Tibial artery (tissue), 4 donors: ENCODE data around the gene DPP7.

Experiments used
- DNase-seq, 2 donors: peaks; one replicate each; pipeline ENCODE4 v3.0.0-alpha.2; 2019
- H3K27ac ChIP-seq, 2 donors: fragments of 200-600 bp; sonication (generic) in 1 of 2; 1 replicate in 1 of 2; 2 replicates in 1 of 2; pipeline ENCODE4 v1.5.1; 2018 to 2019; ENCODE audit warnings: mild to moderate bottlenecking in 1 of 2
- H3K27me3 ChIP-seq, 2 donors: fragments of 200-600 bp; sonication (generic) in 1 of 2; one replicate each; pipeline versions ENCODE4 v1.5.1 to v1.6.0; 2016 to 2019
- H3K36me3 ChIP-seq, 3 donors: fragments of 200-600 bp; sonication (generic) in 2 of 3; one replicate each; pipeline ENCODE4 v1.5.1; 2016 to 2019; ENCODE audit warnings: mild to moderate bottlenecking in 2 of 3
- H3K4me1 ChIP-seq, 4 donors: fragments of 200-600 bp; sonication (generic) in 2 of 4; 1 replicate in 3 of 4; 2 replicates in 1 of 4; pipeline ENCODE4 v1.5.1; 2016 to 2019
- H3K4me3 ChIP-seq, 2 donors: fragments of 200-600 bp; sonication (generic) in 1 of 2; 1 replicate in 1 of 2; 2 replicates in 1 of 2; pipeline ENCODE4 v1.5.1; 2018 to 2019; ENCODE audit warnings: mild to moderate bottlenecking in 2 of 2
- H3K9me3 ChIP-seq, 3 donors: fragments of 200-600 bp; sonication (generic) in 1 of 3; one replicate each; pipeline ENCODE4 v1.5.1; 2016 to 2019
- intact Hi-C: fragments of 100-400 bp; cut with DNase I; formaldehyde crosslinking; loops from one replicate; pipeline ENCODE4 v1.15.0; 2023; ENCODE audit warnings: low total_unique reads
- TF ChIP-seq, protein P1 (sequence below), 2 experiments: fragments of 200-600 bp in 1 of 2; fragments of 450-650 bp in 1 of 2; IDR thresholded peaks; one replicate each; pipeline ENCODE4 v1.5.1; 2017 to 2019; ENCODE audit warnings: antibody characterized with exemption in 2 of 2, mild to moderate bottlenecking in 1 of 2, moderate library complexity in 1 of 2

The DPP7 gene

DNA sequence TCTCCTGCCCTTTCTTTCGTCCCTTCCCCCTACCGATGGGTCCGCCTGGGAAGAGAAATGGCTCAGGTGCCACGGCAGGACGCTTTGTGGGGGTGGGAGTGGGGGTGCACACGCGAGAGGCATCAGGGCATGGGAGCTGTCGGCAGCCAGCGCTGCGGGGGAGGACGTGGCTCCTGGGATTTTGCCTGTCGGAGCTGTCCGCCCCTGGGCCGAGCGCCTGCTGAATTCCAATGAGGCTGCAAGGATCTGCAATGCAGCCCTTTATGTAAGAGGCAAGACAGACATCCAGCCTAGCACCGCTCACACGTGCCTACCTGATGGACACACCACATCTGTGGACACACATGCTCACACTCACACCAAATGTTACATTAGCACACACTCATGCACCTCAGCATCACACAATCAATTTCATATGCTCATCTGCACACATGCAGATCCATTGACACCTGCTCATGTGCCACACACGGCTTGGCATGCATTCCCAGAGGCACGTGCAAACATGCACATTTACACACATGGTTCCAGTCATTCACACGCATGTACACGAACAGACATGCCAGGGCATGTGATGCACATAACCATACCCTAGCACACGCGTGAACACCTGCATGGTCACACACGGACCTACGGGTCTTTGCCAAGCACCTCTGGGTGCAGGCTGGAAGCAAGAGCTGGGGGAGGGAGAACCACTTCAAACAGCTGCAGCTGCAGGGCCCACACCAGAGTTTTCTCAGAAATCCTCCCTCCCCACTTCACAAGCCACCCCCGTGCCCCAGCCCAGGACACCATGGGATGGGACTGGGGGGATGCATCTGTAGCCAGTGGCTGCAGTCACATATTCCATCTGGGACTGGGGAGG lies 25.8 kb upstream of the DPP7 start:
- Histone ChIP-seq H3K36me3 (no peaks in the 10 kb centered on the region), H3K27ac (no peak overlapping the region), H3K4me1 (peaks cover 0 to 9% (median 5%) of the 10 kb centered on the region in 4 donors), H3K9me3 (no peaks in the 10 kb centered on the region), H3K27me3 (peaks cover 0 to 94% of the 10 kb centered on the region in 2 donors), H3K4me3 (no peak overlapping the region)
- TF ChIP-seq, protein P1, sequence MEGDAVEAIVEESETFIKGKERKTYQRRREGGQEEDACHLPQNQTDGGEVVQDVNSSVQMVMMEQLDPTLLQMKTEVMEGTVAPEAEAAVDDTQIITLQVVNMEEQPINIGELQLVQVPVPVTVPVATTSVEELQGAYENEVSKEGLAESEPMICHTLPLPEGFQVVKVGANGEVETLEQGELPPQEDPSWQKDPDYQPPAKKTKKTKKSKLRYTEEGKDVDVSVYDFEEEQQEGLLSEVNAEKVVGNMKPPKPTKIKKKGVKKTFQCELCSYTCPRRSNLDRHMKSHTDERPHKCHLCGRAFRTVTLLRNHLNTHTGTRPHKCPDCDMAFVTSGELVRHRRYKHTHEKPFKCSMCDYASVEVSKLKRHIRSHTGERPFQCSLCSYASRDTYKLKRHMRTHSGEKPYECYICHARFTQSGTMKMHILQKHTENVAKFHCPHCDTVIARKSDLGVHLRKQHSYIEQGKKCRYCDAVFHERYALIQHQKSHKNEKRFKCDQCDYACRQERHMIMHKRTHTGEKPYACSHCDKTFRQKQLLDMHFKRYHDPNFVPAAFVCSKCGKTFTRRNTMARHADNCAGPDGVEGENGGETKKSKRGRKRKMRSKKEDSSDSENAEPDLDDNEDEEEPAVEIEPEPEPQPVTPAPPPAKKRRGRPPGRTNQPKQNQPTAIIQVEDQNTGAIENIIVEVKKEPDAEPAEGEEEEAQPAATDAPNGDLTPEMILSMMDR (IDR thresholded peaks at IDR 0.05): no peak
- DNase-seq: no peak
- intact Hi-C loops: no loop called here

DNA sequence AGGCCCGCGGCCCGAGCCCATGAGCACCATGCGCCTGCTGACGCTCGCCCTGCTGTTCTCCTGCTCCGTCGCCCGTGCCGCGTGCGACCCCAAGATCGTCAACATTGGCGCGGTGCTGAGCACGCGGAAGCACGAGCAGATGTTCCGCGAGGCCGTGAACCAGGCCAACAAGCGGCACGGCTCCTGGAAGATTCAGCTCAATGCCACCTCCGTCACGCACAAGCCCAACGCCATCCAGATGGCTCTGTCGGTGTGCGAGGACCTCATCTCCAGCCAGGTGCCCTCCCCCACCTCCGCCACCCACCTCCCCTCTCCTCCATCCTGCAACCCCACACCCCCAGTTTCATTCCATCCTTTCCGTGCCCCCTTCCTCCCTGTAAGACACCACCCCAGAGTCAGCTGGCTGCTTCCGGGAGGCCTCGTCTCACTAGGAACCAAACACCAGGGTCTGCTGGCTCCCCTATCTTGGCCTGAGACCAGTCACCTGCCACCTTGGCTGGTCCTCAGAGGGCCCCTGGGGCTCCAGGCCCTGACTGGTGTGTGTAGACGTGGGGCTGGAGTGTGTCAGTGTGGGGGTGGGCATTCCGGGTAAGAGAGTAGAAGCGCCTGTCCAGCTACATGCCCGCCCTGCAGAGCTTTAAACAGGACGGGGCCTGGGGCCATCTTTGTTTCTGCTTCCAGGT lies 25.1 kb upstream of the DPP7 start:
- H3K27me3 ChIP-seq: peaks cover 0 to 99% of the 10 kb centered on the region in 2 donors

DNA sequence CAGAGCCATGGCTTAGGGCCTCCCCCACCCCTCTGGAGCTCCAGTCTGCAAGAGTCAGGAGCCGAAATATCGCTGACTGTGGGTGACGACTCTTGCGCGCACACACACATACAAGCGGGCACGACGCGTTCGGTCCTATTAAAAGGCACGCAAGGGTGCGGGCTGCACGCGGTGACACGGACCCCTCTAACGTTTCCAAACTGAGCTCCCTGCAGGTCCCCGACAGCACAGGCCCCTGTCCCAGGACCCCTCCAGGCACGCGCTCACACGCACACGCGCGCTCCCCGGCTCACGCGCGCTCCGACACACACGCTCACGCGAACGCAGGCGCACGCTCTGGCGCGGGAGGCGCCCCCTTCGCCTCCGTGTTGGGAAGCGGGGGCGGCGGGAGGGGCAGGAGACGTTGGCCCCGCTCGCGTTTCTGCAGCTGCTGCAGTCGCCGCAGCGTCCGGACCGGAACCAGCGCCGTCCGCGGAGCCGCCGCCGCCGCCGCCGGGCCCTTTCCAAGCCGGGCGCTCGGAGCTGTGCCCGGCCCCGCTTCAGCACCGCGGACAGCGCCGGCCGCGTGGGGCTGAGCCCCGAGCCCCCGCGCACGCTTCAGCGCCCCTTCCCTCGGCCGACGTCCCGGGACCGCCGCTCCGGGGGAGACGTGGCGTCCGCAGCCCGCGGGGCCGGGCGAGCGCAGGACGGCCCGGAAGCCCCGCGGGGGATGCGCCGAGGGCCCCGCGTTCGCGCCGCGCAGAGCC lies 24.4 kb upstream of the DPP7 start, which contains the start of gene GRIN1:
Gene GRIN1 (plus strand): TSS at position 433 of the 746 bp plus-strand sequence. CDS start 333 bp downstream, outside the sequence.
- Histone ChIP-seq H3K36me3 (no peaks in the 10 kb centered on the region), H3K4me1 (peaks cover 0 to 9% (median 5%) of the 10 kb centered on the region in 4 donors), H3K9me3 (no peaks in the 10 kb centered on the region), H3K27ac (no peak within 1 kb of the TSS), H3K27me3 (peaks cover 0 to 96% of the 10 kb centered on the region in 2 donors), H3K4me3 (no peak within 1 kb of the TSS)
- intact Hi-C loops: no loop called here
- TF ChIP-seq, protein P1 (IDR thresholded peaks at IDR 0.05): no peak
- DNase-seq: no peak

More for the DNA sequence above, 25.1 kb upstream of the DPP7 start:
- intact Hi-C loops: no loop called here
- Histone ChIP-seq H3K27ac (no peak overlapping the region), H3K36me3 (no peaks in the 10 kb centered on the region), H3K4me3 (no peak overlapping the region), H3K4me1 (peaks cover 0 to 9% (median 5%) of the 10 kb centered on the region in 4 donors), H3K9me3 (no peaks in the 10 kb centered on the region)
- DNase-seq: no peak
- TF ChIP-seq, protein P1 (IDR thresholded peaks at IDR 0.05): no peak

DNA sequence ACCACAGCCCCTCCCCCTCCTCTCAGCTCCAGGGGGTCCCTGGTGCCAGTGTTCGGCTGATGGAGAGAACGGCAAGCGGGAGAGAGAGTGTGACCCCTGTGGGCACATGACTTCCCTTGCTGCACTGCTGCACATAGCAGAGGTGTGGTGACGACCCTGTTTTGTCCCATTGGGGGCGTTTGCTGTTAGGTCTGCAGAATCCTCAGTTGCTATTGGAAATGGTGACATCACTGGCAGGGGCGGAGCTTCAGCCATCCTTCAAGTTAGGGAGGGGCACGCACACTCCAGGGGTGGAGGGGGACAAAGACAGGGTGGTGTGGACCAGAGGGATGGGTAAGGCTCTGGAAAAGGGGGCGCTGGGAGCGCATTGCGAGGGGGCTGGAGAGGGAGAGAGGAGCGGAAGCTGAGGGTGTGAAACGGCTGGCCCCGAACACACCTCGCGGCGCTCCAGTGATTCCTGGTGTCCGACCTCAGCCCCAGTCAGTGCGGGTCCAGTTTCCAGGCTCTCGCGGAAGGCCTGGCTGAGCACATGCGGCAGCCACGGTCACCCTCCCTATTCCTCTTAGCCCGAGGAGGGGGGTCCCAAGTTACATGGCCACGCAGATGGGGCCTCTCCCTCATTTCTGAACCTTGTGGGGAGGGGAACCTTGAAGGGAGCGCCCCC lies 23.7 kb upstream of the DPP7 start:
- peaks cover 0 to 93% of the 10 kb centered on the region in 2 donors for H3K27me3 ChIP-seq
- DNase-seq: no peak
- H3K4me1 ChIP-seq: peaks cover 0 to 9% (median 5%) of the 10 kb centered on the region in 4 donors

More for the DNA sequence above, 23.7 kb upstream of the DPP7 start:
- TF ChIP-seq, protein P1 (IDR thresholded peaks at IDR 0.05): no peak
- intact Hi-C loops: no loop called here
- Histone ChIP-seq H3K4me3 (no peak overlapping the region), H3K9me3 (no peaks in the 10 kb centered on the region), H3K27ac (no peak overlapping the region), H3K36me3 (no peaks in the 10 kb centered on the region)
